Peyer's patch (tissue), 4 donors: ENCODE measurements around the gene TXLNB.

Experiments used
- POLR2A ChIP-seq, 2 donors: fragments of 450-650 bp; IDR thresholded peaks; one replicate each; pipeline ENCODE4 v1.5.1; 2017; ENCODE audit warnings: antibody characterized with exemption in 2 of 2, mild to moderate bottlenecking in 2 of 2, moderate library complexity in 2 of 2
- TF ChIP-seq, protein P1 (sequence below), 6 experiments: fragments of 450-650 bp in 4 of 6; fragments of 200-600 bp in 2 of 6; sonication (generic) in 1 of 6; IDR thresholded peaks; one replicate each; pipeline ENCODE4 v1.5.1; 2017 to 2019; ENCODE audit warnings: antibody characterized with exemption in 6 of 6, mild to moderate bottlenecking in 3 of 6, moderate library complexity in 1 of 6

DNA sequence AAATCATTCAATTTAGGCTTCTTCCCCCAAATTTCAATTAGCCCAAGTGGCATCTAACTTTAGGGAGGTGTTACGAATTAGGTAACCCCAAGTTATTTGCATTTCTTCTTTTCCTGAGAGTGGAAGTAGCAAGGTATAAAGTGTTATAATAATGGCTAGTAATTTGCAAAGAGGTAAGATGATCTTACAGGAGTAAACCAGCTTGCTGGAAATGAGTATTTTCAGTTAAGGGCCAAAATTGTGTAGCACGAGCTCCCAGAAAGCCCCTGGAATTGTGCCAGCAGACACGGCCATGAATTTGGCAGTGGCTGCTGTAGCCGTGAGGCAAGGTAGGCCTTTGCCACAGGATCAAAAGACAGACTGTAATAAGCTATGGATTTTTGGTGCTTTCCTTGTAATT lies 44.7 kb upstream of the TXLNB start:
- TF ChIP-seq, protein P1, sequence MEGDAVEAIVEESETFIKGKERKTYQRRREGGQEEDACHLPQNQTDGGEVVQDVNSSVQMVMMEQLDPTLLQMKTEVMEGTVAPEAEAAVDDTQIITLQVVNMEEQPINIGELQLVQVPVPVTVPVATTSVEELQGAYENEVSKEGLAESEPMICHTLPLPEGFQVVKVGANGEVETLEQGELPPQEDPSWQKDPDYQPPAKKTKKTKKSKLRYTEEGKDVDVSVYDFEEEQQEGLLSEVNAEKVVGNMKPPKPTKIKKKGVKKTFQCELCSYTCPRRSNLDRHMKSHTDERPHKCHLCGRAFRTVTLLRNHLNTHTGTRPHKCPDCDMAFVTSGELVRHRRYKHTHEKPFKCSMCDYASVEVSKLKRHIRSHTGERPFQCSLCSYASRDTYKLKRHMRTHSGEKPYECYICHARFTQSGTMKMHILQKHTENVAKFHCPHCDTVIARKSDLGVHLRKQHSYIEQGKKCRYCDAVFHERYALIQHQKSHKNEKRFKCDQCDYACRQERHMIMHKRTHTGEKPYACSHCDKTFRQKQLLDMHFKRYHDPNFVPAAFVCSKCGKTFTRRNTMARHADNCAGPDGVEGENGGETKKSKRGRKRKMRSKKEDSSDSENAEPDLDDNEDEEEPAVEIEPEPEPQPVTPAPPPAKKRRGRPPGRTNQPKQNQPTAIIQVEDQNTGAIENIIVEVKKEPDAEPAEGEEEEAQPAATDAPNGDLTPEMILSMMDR (IDR thresholded peaks at IDR 0.05), result no peak
- TF ChIP-seq POLR2A (IDR thresholded peaks at IDR 0.05), result no peak
